ENCODE results near the gene IDE. TPM values are rescaled to one million over a fixed set of nuclear protein-coding genes. Genes with fewer than 3 reads are reported as not detected.

Gene IDE
- total and polyA plus RNA-seq, 2 of the 4 experiments (the other 2 are of a cell fraction), result 9.3 to 27.4 TPM

DNA sequence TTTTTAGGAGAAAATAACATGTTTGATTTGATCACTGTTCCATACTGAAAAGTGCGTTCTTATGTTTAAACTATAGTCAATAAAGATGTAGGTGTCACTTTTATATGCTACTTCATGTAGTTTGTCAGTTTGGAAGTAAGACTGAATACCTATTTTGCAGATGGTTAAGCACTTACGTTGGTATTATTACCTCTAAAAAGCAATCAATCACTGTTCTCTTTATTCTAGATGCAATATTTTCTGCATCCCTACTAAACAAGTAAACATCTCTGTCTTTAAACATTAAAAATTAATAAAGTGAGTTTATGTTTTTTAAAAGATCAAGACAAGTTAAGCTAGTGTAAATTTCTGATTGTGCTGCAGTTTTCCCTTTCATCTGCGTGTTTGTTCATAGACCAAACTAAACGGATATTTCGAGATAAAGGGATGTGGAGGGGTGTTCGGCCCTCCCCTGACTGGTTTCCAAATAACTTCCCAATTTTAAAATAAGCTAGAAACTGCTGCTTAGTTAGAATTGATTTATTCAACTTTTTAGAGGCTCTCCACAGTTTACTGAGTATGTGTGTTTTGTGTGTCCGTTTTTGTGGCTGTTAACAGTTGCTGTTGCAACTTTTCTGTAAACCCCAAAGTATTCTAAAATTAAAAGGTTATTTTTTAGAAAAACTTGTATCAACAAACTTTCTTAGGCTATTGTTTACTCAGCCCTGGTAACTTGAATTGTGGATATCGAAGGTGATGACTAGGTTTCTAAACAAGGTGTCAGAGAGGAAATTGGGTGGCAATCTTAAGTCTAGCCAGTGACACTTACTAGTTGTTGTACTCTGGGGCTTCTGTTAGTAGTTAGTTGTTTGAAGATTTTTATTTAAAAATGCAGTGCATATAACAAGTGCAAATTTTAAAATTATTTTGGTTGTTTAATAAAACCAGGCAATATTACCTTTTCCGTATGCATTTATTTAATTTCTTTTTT lies 20.0 kb upstream of the IDE start:
- peak overlapping the region; percentile 80; the same call in 1 of the 2 replicates for H3K23ac ChIP-seq (ENCODE audit: low read depth, low read length)
- no peak overlapping the region for H2AK9ac ChIP-seq (replicated peaks; ENCODE audit: low read depth, low read length, poor library complexity)
- H3K56ac ChIP-seq (ENCODE audit: extremely low read depth, insufficient read depth, low read length), result peak overlapping the region; percentile 75
- in situ Hi-C loops (cut with MboI; ENCODE audit: low sequenced_read_pairs), result no loop called here
- no peaks in the 10 kb centered on the region for H4K20me1 ChIP-seq (ENCODE audit: insufficient read depth, low read length)
- H3K27ac ChIP-seq (ENCODE audit: insufficient read depth, low read length), result no peak overlapping the region
- no peak overlapping the region for H2BK20ac ChIP-seq (ENCODE audit: low read depth, low read length)
- dilution Hi-C loops (cut with HindIII; ENCODE audit: low sequenced_read_pairs, unreplicated experiment), result no loop called here
- DNase-seq (no peak), ATAC-seq (ENCODE audit: low read depth) (no peak)
- H3K14ac ChIP-seq (replicated peaks; ENCODE audit: low read depth, low read length), result peak overlapping the region; percentile 59; the same call in 1 of the 2 replicates
- no peak overlapping the region; a peak in 2 of 4 replicates for H4K8ac ChIP-seq (ENCODE audit: low read depth in 2 of 2, low read length in 2 of 2)
- H3K4me2 ChIP-seq (ENCODE audit: low read depth, low read length), result peak overlapping the region; percentile 84
- peak overlapping the region; percentile 78 for H3K4me3 ChIP-seq (ENCODE audit: insufficient read depth, low read depth, low read length)
- H2BK120ac ChIP-seq (ENCODE audit: low read depth, low read length), result no peak overlapping the region; the same call in 1 of the 2 replicates
- H2AK5ac ChIP-seq (ENCODE audit: low read depth, low read length), result no peak overlapping the region
- ChIA-PET CTCF (no interaction called here), POLR2A (ENCODE audit: unreplicated experiment) (no interaction called here)
- peak overlapping the region; percentile 82; the same call in 1 of the 2 replicates for H3K9ac ChIP-seq (ENCODE audit: low read depth, low read length)
- peaks cover 4% of the 10 kb centered on the region; the same call in 1 of the 2 replicates for H3K9me1 ChIP-seq (ENCODE audit: insufficient read depth, low read length)
- H3K79me1 ChIP-seq (ENCODE audit: low read depth in 1 of 2, low read length in 2 of 2), result peaks cover 0 to 15% of the 10 kb centered on the region in 2 experiments; a peak in 1 of 4 replicates
- TF ChIP-seq CEBPB (IDR thresholded peaks at IDR 0.05; ENCODE audit: low read depth, low read length) (no peak), BHLHE40 (IDR thresholded peaks at IDR 0.05; ENCODE audit: low read depth, low read length) (no peak), SMC3 (IDR thresholded peaks at IDR 0.05; ENCODE audit: low read depth, low read length) (no peak), MAZ (IDR thresholded peaks at IDR 0.05; ENCODE audit: borderline replicate concordance, low read depth, low read length) (no peak), MXI1 (IDR thresholded peaks at IDR 0.05; ENCODE audit: borderline replicate concordance, low read depth, low read length) (no peak), MAFK (IDR thresholded peaks at IDR 0.05; ENCODE audit: low read depth, low read length) (no peak), POLR2A (IDR thresholded peaks at IDR 0.05; ENCODE audit: low read depth, low read length) (no peak), NFE2L2 (IDR thresholded peaks at IDR 0.05; ENCODE audit: low read depth, low read length) (no peak), FOS (IDR thresholded peaks at IDR 0.05; ENCODE audit: low read depth, low read length) (no peak), RCOR1 (IDR thresholded peaks at IDR 0.05; ENCODE audit: insufficient replicate concordance, low read length) (no peak), RAD21 (IDR thresholded peaks at IDR 0.05; ENCODE audit: low read length) (no peak)
- TF ChIP-seq, protein P1, sequence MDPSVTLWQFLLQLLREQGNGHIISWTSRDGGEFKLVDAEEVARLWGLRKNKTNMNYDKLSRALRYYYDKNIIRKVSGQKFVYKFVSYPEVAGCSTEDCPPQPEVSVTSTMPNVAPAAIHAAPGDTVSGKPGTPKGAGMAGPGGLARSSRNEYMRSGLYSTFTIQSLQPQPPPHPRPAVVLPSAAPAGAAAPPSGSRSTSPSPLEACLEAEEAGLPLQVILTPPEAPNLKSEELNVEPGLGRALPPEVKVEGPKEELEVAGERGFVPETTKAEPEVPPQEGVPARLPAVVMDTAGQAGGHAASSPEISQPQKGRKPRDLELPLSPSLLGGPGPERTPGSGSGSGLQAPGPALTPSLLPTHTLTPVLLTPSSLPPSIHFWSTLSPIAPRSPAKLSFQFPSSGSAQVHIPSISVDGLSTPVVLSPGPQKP (IDR thresholded peaks at IDR 0.05; ENCODE audit: borderline replicate concordance, low read depth, low read length), result no peak
- TF ChIP-seq, protein P2, sequence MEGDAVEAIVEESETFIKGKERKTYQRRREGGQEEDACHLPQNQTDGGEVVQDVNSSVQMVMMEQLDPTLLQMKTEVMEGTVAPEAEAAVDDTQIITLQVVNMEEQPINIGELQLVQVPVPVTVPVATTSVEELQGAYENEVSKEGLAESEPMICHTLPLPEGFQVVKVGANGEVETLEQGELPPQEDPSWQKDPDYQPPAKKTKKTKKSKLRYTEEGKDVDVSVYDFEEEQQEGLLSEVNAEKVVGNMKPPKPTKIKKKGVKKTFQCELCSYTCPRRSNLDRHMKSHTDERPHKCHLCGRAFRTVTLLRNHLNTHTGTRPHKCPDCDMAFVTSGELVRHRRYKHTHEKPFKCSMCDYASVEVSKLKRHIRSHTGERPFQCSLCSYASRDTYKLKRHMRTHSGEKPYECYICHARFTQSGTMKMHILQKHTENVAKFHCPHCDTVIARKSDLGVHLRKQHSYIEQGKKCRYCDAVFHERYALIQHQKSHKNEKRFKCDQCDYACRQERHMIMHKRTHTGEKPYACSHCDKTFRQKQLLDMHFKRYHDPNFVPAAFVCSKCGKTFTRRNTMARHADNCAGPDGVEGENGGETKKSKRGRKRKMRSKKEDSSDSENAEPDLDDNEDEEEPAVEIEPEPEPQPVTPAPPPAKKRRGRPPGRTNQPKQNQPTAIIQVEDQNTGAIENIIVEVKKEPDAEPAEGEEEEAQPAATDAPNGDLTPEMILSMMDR (conservative IDR thresholded peaks at IDR 0.05; ENCODE audit: low read depth, low read length), result no peak
- no peak overlapping the region for H4K5ac ChIP-seq (ENCODE audit: low read depth, low read length)
- peaks cover 7% of the 10 kb centered on the region for H3K4me1 ChIP-seq (ENCODE audit: control insufficient read depth, insufficient read depth, low read length)
- no peak overlapping the region for H2BK15ac ChIP-seq (ENCODE audit: low read depth, low read length)
- no peaks in the 10 kb centered on the region for H3K9me3 ChIP-seq (ENCODE audit: control insufficient read depth, insufficient read depth, low read length)
- no peak overlapping the region for H3K18ac ChIP-seq (ENCODE audit: low read depth, low read length)
- intact Hi-C loops (cut with micrococcal nuclease), result loop anchor here (5.0 kb wide), 1 partner anchor 238 kb away; no protein-coding TSS in a partner anchor
- no CpG with 5 or more reads among the region's 9 CpGs for WGBS, 2 experiments (ENCODE audit: extremely low coverage in 2 of 2, insufficient read length in 1 of 2)
- no TSS peak for BruUV-seq (replicated peaks)
- no peaks in the 10 kb centered on the region for H3K27me3 ChIP-seq (ENCODE audit: control insufficient read depth, insufficient read depth, low read length)
- no peak overlapping the region for H2AFZ ChIP-seq (replicated peaks; ENCODE audit: low read length, poor library complexity)
- peak overlapping the region; percentile 24 for H2BK5ac ChIP-seq (ENCODE audit: low read depth, low read length, poor library complexity, severe bottlenecking)
- no peaks in the 10 kb centered on the region for H3K36me3 ChIP-seq (ENCODE audit: control insufficient read depth, insufficient read depth, low read length)
- H3K4ac ChIP-seq (ENCODE audit: low read depth, low read length), result 0 out of 2 replicates have a peak overlapping the region, but pooled peaks have one; percentile 27
- H4K91ac ChIP-seq (ENCODE audit: insufficient read depth, low read depth, low read length), result no peak overlapping the region
